ENCODE data around the gene SRP54.

The SRP54 gene

DNA sequence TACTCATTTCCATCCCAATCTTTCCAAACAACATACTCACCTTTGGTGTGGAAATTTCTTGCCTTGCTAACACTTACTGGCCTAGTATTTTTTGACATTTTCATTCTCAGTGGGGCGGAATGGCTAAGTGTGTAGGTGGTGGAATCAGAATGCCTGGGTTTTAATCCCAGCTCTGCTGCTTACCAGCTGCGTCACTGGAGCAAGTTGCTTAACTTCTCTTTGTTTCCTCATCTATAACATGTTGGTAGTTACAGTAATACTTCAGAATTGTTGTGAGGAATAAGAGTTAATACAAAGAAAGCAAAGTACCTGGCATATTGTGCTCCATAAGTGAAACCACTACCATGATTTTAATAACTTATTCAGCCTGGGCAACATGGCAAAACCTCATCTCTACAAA is 60.3 kb downstream of the SRP54 start:
- no peak for DNase-seq
- Histone ChIP-seq H3K36me3 (no peaks in the 10 kb centered on the region), H3K27me3 (no peaks in the 10 kb centered on the region), H3K4me1 (peaks cover 0 to 19% (median 9%) of the 10 kb centered on the region in 4 donors), H3K9me3 (no peaks in the 10 kb centered on the region), H3K27ac (no peak overlapping the region), H3K4me3 (no peak overlapping the region)
- TF ChIP-seq, protein P1, sequence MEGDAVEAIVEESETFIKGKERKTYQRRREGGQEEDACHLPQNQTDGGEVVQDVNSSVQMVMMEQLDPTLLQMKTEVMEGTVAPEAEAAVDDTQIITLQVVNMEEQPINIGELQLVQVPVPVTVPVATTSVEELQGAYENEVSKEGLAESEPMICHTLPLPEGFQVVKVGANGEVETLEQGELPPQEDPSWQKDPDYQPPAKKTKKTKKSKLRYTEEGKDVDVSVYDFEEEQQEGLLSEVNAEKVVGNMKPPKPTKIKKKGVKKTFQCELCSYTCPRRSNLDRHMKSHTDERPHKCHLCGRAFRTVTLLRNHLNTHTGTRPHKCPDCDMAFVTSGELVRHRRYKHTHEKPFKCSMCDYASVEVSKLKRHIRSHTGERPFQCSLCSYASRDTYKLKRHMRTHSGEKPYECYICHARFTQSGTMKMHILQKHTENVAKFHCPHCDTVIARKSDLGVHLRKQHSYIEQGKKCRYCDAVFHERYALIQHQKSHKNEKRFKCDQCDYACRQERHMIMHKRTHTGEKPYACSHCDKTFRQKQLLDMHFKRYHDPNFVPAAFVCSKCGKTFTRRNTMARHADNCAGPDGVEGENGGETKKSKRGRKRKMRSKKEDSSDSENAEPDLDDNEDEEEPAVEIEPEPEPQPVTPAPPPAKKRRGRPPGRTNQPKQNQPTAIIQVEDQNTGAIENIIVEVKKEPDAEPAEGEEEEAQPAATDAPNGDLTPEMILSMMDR (IDR thresholded peaks at IDR 0.05), result no peak
- intact Hi-C loops (cut with DNase I; ENCODE audit: low total_unique reads), result loop anchor here (10.0 kb wide), 1 partner anchor 292 kb away; no protein-coding TSS in a partner anchor

DNA sequence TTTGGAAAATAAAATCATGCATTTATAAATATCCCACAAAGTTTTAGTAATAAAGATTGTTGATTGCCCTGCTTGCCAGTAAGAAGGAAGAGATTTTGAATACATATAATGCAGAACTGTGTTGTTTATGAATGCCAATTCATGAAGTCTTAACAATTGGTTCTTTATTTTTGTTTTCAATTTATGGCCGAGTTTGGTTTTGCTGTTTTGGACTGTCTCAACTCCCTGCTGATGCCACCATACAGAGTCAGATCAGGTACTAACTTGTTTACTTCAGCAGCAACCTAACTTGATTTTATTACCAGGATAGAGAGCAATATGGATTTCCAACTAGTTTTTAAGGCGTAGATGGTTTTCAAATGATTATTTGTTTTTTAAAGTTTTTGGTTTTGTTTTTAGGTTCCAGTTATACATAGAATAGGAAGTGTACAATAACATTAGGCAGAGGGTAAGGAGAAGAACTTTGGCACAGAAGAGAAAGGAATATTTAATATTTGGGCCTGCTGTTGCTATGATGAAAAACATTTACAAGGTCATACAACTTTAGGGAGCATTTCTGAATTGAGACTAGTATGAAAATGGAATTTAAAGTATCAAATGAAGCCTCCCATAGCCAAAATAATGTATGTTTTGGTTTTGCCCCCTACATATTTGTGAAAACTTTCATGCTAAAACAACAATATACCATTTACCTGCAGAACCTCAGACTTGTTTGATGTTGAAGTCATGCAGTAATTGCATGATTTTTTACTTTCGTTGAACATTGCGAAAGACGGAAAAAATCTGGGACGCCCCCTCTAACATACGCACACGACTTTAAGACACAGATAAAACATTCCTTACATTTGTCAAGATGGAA is 62.4 kb downstream of the SRP54 start:
- no peak for DNase-seq
- intact Hi-C loops (cut with DNase I; ENCODE audit: low total_unique reads), result loop anchor here (5.0 to 10.0 kb wide), 4 partner anchors 63 to 290 kb away; partner anchors contain the start of genes PPP2R3C, PRORP and SRP54
- H3K27ac ChIP-seq, result peak overlapping the region; percentile 96 to 97
- no peaks in the 10 kb centered on the region for H3K9me3 ChIP-seq
- peaks cover 0 to 38% (median 15%) of the 10 kb centered on the region in 4 donors for H3K4me1 ChIP-seq
- peaks cover 0 to 3% (median 0%) of the 10 kb centered on the region in 3 donors for H3K36me3 ChIP-seq
- no peaks in the 10 kb centered on the region for H3K27me3 ChIP-seq
- TF ChIP-seq, protein P1 (IDR thresholded peaks at IDR 0.05), result no peak
- H3K4me3 ChIP-seq, result peak overlapping the region; percentile 70 to 82

DNA sequence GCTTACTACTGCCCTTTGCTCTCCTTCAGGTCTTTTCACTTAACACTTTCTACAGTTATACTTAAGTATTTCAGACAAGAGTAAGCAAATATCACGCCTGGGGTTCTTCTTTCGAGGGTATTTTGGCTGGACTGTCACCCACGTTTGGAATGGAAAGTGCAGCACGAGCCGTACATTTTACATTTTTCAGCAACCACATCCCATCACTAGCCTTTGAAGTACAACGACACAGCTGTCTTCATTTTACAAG is 62.9 kb downstream of the SRP54 start:
- H3K4me3 ChIP-seq, result peak overlapping the region; percentile 70 to 82
- peaks cover 0 to 44% (median 20%) of the 10 kb centered on the region in 4 donors for H3K4me1 ChIP-seq
- no peak for DNase-seq
- intact Hi-C loops (cut with DNase I; ENCODE audit: low total_unique reads), result loop anchor here (5.0 to 10.0 kb wide), 4 partner anchors 63 to 289 kb away; partner anchors contain the start of genes PPP2R3C, PRORP and SRP54
- H3K27ac ChIP-seq, result peak overlapping the region; percentile 96 to 97
- no peaks in the 10 kb centered on the region for H3K27me3 ChIP-seq
- TF ChIP-seq, protein P1 (IDR thresholded peaks at IDR 0.05), result no peak
- H3K36me3 ChIP-seq, result peaks cover 0 to 3% (median 0%) of the 10 kb centered on the region in 3 donors
- no peaks in the 10 kb centered on the region for H3K9me3 ChIP-seq

DNA sequence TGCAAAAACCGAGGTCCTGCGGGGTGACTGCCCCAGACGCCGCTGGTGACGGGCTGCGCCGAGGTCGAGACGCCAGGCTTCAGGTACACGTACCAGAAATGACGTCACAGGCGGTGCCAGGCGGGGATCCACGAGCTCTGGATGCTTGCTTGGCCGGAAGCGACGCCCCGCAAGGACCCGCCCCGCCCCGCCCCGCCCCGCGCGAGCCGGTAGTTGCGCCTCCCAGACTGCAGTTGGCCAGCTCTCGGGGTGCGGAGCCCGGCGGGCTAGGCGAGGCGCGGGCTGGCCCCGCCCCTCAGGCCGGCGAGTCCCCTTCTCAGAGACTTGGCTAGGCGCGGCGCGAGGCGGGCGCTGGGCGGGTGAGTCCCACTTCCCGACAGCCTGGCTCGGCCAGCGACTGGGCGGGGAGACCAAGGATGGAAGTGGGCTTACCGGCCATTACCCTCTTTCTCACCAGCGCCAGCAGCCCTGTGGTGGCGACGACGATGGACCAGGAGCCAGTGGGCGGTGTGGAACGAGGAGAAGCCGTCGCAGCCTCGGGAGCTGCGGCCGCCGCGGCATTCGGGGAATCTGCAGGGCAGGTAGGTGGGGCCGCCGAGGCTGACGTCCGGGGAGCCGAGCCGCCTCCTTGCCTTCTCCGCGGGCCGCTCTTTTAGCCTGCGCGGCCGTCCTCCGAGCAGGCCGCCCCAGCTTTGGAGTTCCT is 63.4 kb downstream of the SRP54 start, which contains the start of gene FAM177A1:
Gene FAM177A1 (plus strand): TSS at position 225 of the 703 bp plus-strand sequence. CDS start 192 bp downstream, at position 417.
- TF ChIP-seq, protein P1 (IDR thresholded peaks at IDR 0.05), result no peak
- peak within 1 kb of the TSS; percentile 70 to 82 for H3K4me3 ChIP-seq
- intact Hi-C loops (cut with DNase I; ENCODE audit: low total_unique reads), result loop anchor here (5.0 to 10.0 kb wide), 4 partner anchors 64 to 289 kb away; partner anchors contain the start of genes PPP2R3C, PRORP and SRP54
- no peaks in the 10 kb centered on the region for H3K27me3 ChIP-seq
- peaks cover 0 to 3% (median 0%) of the 10 kb centered on the region in 3 donors for H3K36me3 ChIP-seq
- peak within 1 kb of the TSS; percentile 96 to 97 for H3K27ac ChIP-seq
- DNase-seq, result peak; percentile 97 to 99
- peaks cover 0 to 47% (median 21%) of the 10 kb centered on the region in 4 donors for H3K4me1 ChIP-seq
- no peaks in the 10 kb centered on the region for H3K9me3 ChIP-seq

DNA sequence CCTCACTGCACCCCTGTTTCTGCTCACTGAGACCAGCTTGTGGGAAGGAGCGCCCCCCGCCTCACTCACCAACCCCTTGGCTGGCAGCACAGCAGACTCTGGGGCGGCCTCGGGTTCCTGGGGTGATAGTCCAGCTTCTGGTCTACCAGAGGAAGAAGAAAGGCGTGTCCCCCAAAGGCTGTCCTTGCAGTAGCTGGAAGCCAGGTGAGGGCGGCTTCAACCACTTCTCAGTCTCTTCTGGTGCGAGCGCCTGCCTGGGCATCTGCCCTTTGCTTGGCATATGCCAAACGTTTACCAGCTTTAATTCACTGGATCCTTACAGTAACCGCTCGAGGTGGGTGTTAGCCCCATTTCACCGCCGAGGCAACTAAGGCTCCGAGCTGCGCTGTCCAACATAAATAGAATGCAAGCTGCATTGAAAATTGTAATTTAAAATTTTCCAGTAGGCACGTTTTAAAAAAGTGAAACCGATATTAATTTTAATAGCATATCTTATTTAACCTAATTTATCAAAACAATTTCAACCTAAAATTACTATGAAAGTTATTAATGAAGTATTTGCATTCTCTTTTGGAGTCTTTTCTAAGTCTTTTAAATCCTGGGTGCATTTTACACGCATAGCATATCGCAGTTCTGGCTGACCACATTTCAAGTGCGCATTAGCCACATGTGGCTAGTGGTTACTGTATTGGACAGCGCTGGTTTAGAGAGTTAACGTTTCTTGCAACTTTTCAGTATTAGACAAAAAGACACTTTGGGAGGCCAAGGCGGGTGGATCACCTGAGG is 64.2 kb downstream of the SRP54 start:
- no peaks in the 10 kb centered on the region for H3K27me3 ChIP-seq
- peak overlapping the region; percentile 96 to 97 for H3K27ac ChIP-seq
- peak overlapping the region; percentile 70 to 82 for H3K4me3 ChIP-seq
- H3K9me3 ChIP-seq, result no peaks in the 10 kb centered on the region
- DNase-seq, result no peak
- TF ChIP-seq, protein P1 (IDR thresholded peaks at IDR 0.05), result no peak
- peaks cover 0 to 47% (median 21%) of the 10 kb centered on the region in 4 donors for H3K4me1 ChIP-seq
- intact Hi-C loops (cut with DNase I; ENCODE audit: low total_unique reads), result loop anchor here (5.0 to 10.0 kb wide), 4 partner anchors 65 to 288 kb away; partner anchors contain the start of genes PPP2R3C, PRORP and SRP54
- H3K36me3 ChIP-seq, result peaks cover 0 to 3% (median 0%) of the 10 kb centered on the region in 3 donors
